NCI-H2107 (cell line): ENCODE data around the gene TLR9.

Experiments
- DNase-seq: peaks from one replicate; lab custom pipeline; 2025; lab: John Stamatoyannopoulos, UW

The TLR9 gene

GRCh38 chr3:52217409-52217805 is 8.0 kb downstream of the TLR9 start:
- DNase-seq, result no peak

- no peak for DNase-seq
These were observed 8.6 kb downstream of the TLR9 start for GRCh38 chr3:52216585-52217408.

- DNase-seq, result no peak
These were observed 10.1 kb downstream of the TLR9 start for GRCh38 chr3:52215351-52215750.

- no peak for DNase-seq
These were observed 11.5 kb downstream of the TLR9 start for GRCh38 chr3:52213901-52214300.

- no peak for DNase-seq
These were observed 12.4 kb downstream of the TLR9 start for GRCh38 chr3:52213005-52213404.

- DNase-seq, result no peak
These were observed 14.1 kb downstream of the TLR9 start for GRCh38 chr3:52211268-52211891.

GRCh38 chr3:52210550-52211046 is 14.8 kb downstream of the TLR9 start:
- DNase-seq, result no peak

GRCh38 chr3:52210037-52210436 is 15.4 kb downstream of the TLR9 start:
- DNase-seq, result no peak

GRCh38 chr3:52208556-52208955 is 16.9 kb downstream of the TLR9 start:
- DNase-seq, result no peak

- DNase-seq, result no peak
These were observed 19.6 kb downstream of the TLR9 start for GRCh38 chr3:52205727-52206372.

- no peak for DNase-seq
These were observed 20.9 kb downstream of the TLR9 start for GRCh38 chr3:52204337-52205073.

- no peak for DNase-seq
These were observed 21.7 kb downstream of the TLR9 start for GRCh38 chr3:52203701-52204100.

- DNase-seq, result no peak
These were observed 22.9 kb downstream of the TLR9 start for GRCh38 chr3:52202384-52203077.

GRCh38 chr3:52200981-52201679 is 24.3 kb downstream of the TLR9 start:
- DNase-seq, result no peak

GRCh38 chr3:52198643-52199608 is 26.5 kb downstream of the TLR9 start:
- DNase-seq, result no peak

- DNase-seq, result no peak
These were observed 27.4 kb downstream of the TLR9 start, which contains the start of gene ALAS1 for GRCh38 chr3:52197842-52198625. Gene ALAS1, plus strand, starts transcription at chr3:52198160. Its CDS starts 1,082 bp downstream, at chr3:52199242.

GRCh38 chr3:52197499-52197841 is 28.0 kb downstream of the TLR9 start:
- DNase-seq, result no peak

- DNase-seq, result no peak
These were observed 28.5 kb downstream of the TLR9 start for GRCh38 chr3:52196977-52197376.

- DNase-seq, result no peak
These were observed 29.6 kb downstream of the TLR9 start for GRCh38 chr3:52195823-52196331.
